H1 (cell line): ENCODE results near the gene VAT1L. TPM values are rescaled to one million over a fixed set of nuclear protein-coding genes. Genes with fewer than 3 reads are reported as not detected.

ENCODE experiments used
- CTCF ChIA-PET: fragments of 300-600 bp; sonication (Branson Sonifier 250); formaldehyde crosslinking; loops from one replicate; lab custom pipeline; 2021; ENCODE audit not compliant: partially characterized antibody; lab: Charles Lee
- POLR2A ChIA-PET: fragments of 300-600 bp; sonication (Branson Sonifier 250); formaldehyde crosslinking; loops from one replicate; lab custom pipeline; 2021; ENCODE audit warnings: inconsistent platforms; ENCODE audit not compliant: partially characterized antibody; lab: Charles Lee
- DNase-seq, 2 experiments: peaks; one replicate each; pipeline versions ENCODE4 v3.0.0 to v3.0.0-alpha.2; 2010 to 2022; ENCODE audit warnings: low spot score in 2 of 2, low read depth in 1 of 2, mixed read lengths in 1 of 2
- FAIRE-seq: peaks from 2 replicates; lab custom pipeline; 2011; peaks lifted over from hg19 to GRCh38; lab: Jason Lieb, UNC
- H2AFZ ChIP-seq: 2 replicates; pipeline ENCODE4 v1.8.1; 2012; ENCODE audit warnings: low read length, inconsistent platforms
- H2AK5ac ChIP-seq: 2 replicates; pipeline ENCODE4 v1.6.1; 2013; ENCODE audit warnings: low read depth, low read length
- H2BK120ac ChIP-seq: replicated peaks from 2 replicates; pipeline ENCODE3; 2013; ENCODE audit warnings: low read depth, low read length, inconsistent platforms
- H2BK12ac ChIP-seq: 2 replicates; pipeline ENCODE4 v1.6.1; 2013; ENCODE audit warnings: low read depth, low read length
- H2BK15ac ChIP-seq: 2 replicates; pipeline ENCODE4 v1.6.1; 2013; ENCODE audit warnings: low read length
- H2BK20ac ChIP-seq: 2 replicates; pipeline ENCODE4 v1.6.1; 2013; ENCODE audit warnings: low read length
- H2BK5ac ChIP-seq: 2 replicates; pipeline ENCODE4 v1.6.1; 2013; ENCODE audit warnings: low read depth, low read length
- H3K14ac ChIP-seq: 2 replicates; pipeline ENCODE4 v1.6.1; 2013; ENCODE audit warnings: inconsistent platforms; ENCODE audit not compliant: insufficient read length
- H3K18ac ChIP-seq: 2 replicates; pipeline ENCODE4 v1.6.1; 2013; ENCODE audit warnings: low read length; ENCODE audit errors: extremely low read depth
- H3K23ac ChIP-seq: 2 replicates; pipeline ENCODE4 v1.6.1; 2013; ENCODE audit warnings: inconsistent platforms; ENCODE audit not compliant: insufficient read length
- H3K23me2 ChIP-seq: 2 replicates; pipeline ENCODE4 v1.6.1; 2013; ENCODE audit warnings: low read depth, low read length
- H3K27ac ChIP-seq: 2 replicates; pipeline ENCODE4 v1.6.1; 2011; ENCODE audit warnings: low read depth, low read length, inconsistent platforms
- H3K27me3 ChIP-seq, 4 experiments: replicated peaks in 1 of 4; 1 replicate in 1 of 4; 2 replicates in 3 of 4; pipeline versions ENCODE4 v1.6.1 to v1.8.1; 2011 to 2013; ENCODE audit warnings: low read length in 3 of 4, mild to moderate bottlenecking in 3 of 4, inconsistent platforms in 2 of 4, mixed read lengths in 2 of 4, moderate library complexity in 1 of 4; ENCODE audit not compliant: control insufficient read depth in 3 of 4, insufficient read depth in 3 of 4; ENCODE audit errors: extremely low read depth in 1 of 4
- H3K36me3 ChIP-seq, 4 experiments: 2 replicates each; pipeline versions ENCODE4 v1.6.1 to v1.8.1; 2011 to 2013; ENCODE audit warnings: mild to moderate bottlenecking in 4 of 4, low read length in 3 of 4, moderate library complexity in 2 of 4, control low read depth in 1 of 4, inconsistent platforms in 1 of 4; ENCODE audit not compliant: insufficient read depth in 4 of 4, control insufficient read depth in 2 of 4
- H3K4ac ChIP-seq: replicated peaks from 2 replicates; pipeline ENCODE3; 2013; ENCODE audit warnings: low read length, low read depth, mixed read lengths, inconsistent platforms; ENCODE audit not compliant: insufficient read length
- H3K4me1 ChIP-seq, 4 experiments: replicated peaks in 1 of 4; 1 replicate in 1 of 4; 2 replicates in 3 of 4; pipeline versions ENCODE4 v1.6.1 to v1.8.1; 2011 to 2013; ENCODE audit warnings: low read length in 3 of 4, inconsistent platforms in 2 of 4, mixed read lengths in 1 of 4; ENCODE audit not compliant: insufficient read depth in 4 of 4, control insufficient read depth in 3 of 4
- H3K4me2 ChIP-seq, 2 experiments: 2 replicates each; pipeline versions ENCODE4 v1.6.1 to v1.8.1; 2011 to 2013; ENCODE audit warnings: low read depth in 2 of 2, low read length in 2 of 2, control low read depth in 1 of 2, inconsistent platforms in 1 of 2, mild to moderate bottlenecking in 1 of 2; ENCODE audit not compliant: insufficient read depth in 1 of 2
- H3K4me3 ChIP-seq, 4 experiments: fragments of 200-600, 300-600 bp in 1 of 4; sonication (generic), shearing (Covaris generic), sonication (Bioruptor Twin) in 1 of 4; 2 replicates each; pipeline versions ENCODE4 v1.5.1 to v1.8.1; 2011 to 2016; ENCODE audit warnings: low read length in 4 of 4, low read depth in 3 of 4, control low read depth in 2 of 4, inconsistent platforms in 2 of 4, mild to moderate bottlenecking in 2 of 4, mixed read lengths in 1 of 4, moderate library complexity in 1 of 4; ENCODE audit not compliant: insufficient read depth in 2 of 4; ENCODE audit errors: extremely low read depth in 1 of 4
- H3K56ac ChIP-seq: replicated peaks from 2 replicates; pipeline ENCODE3; 2013; ENCODE audit warnings: low read depth, mild to moderate bottlenecking, mixed read lengths, low read length, inconsistent platforms; ENCODE audit not compliant: insufficient read length
- H3K79me1 ChIP-seq: 2 replicates; pipeline ENCODE4 v1.6.1; 2013; ENCODE audit warnings: low read depth, low read length, control low read depth
- H3K79me2 ChIP-seq, 2 experiments: 2 replicates each; pipeline versions ENCODE4 v1.6.1 to v1.8.1; 2012 to 2013; ENCODE audit warnings: low read length in 2 of 2, mild to moderate bottlenecking in 2 of 2, inconsistent platforms in 1 of 2; ENCODE audit not compliant: insufficient read depth in 2 of 2, control insufficient read depth in 1 of 2
- H3K9ac ChIP-seq, 4 experiments: replicated peaks in 1 of 4; 1 replicate in 1 of 4; 2 replicates in 3 of 4; pipeline versions ENCODE4 v1.6.1 to v1.8.1; 2011 to 2013; ENCODE audit warnings: low read depth in 3 of 4, low read length in 3 of 4, control low read depth in 2 of 4, mild to moderate bottlenecking in 2 of 4, moderate library complexity in 2 of 4, inconsistent platforms in 1 of 4; ENCODE audit errors: extremely low read depth in 1 of 4
- H3K9me3 ChIP-seq, 2 experiments: 2 replicates each; pipeline versions ENCODE4 v1.6.1 to v1.8.1; 2012 to 2013; ENCODE audit warnings: mild to moderate bottlenecking in 2 of 2, moderate library complexity in 2 of 2, control low read depth in 1 of 2, inconsistent platforms in 1 of 2, low read depth in 1 of 2, low read length in 1 of 2, mixed read lengths in 1 of 2; ENCODE audit not compliant: insufficient read depth in 2 of 2
- H4K20me1 ChIP-seq, 2 experiments: replicated peaks in 1 of 2; 2 replicates each; pipeline versions ENCODE3 to v1.8.1; 2011 to 2013; ENCODE audit warnings: inconsistent platforms in 2 of 2, low read length in 2 of 2, mild to moderate bottlenecking in 1 of 2; ENCODE audit not compliant: insufficient read depth in 2 of 2, control insufficient read depth in 1 of 2
- H4K5ac ChIP-seq: 2 replicates; pipeline ENCODE4 v1.6.1; 2013; ENCODE audit warnings: low read length, low read depth, mixed read lengths, inconsistent platforms; ENCODE audit not compliant: insufficient read length
- H4K8ac ChIP-seq: 2 replicates; pipeline ENCODE4 v1.8.0; 2013; ENCODE audit warnings: mild to moderate bottlenecking, moderate library complexity, low read length, inconsistent platforms; ENCODE audit not compliant: insufficient read depth; ENCODE audit errors: extremely low read depth
- H4K91ac ChIP-seq: replicated peaks from 2 replicates; pipeline ENCODE3; 2013; ENCODE audit warnings: low read length, mixed read lengths, inconsistent platforms; ENCODE audit not compliant: insufficient read length
- CBX8 ChIP-seq: fragments of 300-800, 300-1000 bp; sonication (generic); IDR thresholded peaks from 2 replicates; pipeline ENCODE4 v1.7.1; 2016; ENCODE audit warnings: low read depth, low read length, borderline replicate concordance
- SIX5 ChIP-seq: IDR thresholded peaks from 2 replicates; pipeline ENCODE4 v1.6.1; 2011; ENCODE audit warnings: mild to moderate bottlenecking, low read depth, low read length
- SP1 ChIP-seq: IDR thresholded peaks from 2 replicates; pipeline ENCODE4 v1.6.1; 2011; ENCODE audit warnings: low read depth, low read length
- WGBS, 2 experiments: shearing (Covaris generic) in 1 of 2; methylation state at CpG; one replicate each; pipeline versions ENCODE4 v1.1.6 to v1.1.7; 2013 to 2015; ENCODE audit warnings: low lambda C conversion rate in 2 of 2, mixed read lengths in 2 of 2, inconsistent platforms in 1 of 2, low coverage in 1 of 2, missing lambda C conversion rate in 1 of 2; ENCODE audit not compliant: insufficient replicate concordance in 2 of 2, insufficient coverage in 1 of 2, insufficient read length in 1 of 2; ENCODE audit errors: extremely low coverage in 1 of 2, missing lambda C conversion rate in 1 of 2; 5-methylcytosine and 5-hydroxymethylcytosine counted together
- polyA plus RNA-seq, 7 experiments: library from polyadenylated mRNA; depleted of rRNA in 3 of 7; stranded (reverse) in 5 of 7; unstranded in 2 of 7; fragments of >200 nt in 5 of 7; fragments of 200-250 nt in 2 of 7; gene quantifications; 1 replicate in 5 of 7; 2 replicates in 1 of 7; 4 replicates in 1 of 7; pipeline versions ENCODE4 v1.2.1 to v1.2.3, GENCODE V29; 2011 to 2013; ENCODE audit warnings: missing spikeins in 2 of 7, mixed read lengths in 2 of 7
- total RNA-seq: library from RNA; stranded (reverse); fragmentation: NEBNext Ultra II Directional; extraction: Animal tissue kit (Norgen Biotek cat#: 25700); gene quantifications from 2 replicates; pipeline ENCODE4 v1.2.1, GENCODE V29; 2021
- TF ChIP-seq, protein P1 (sequence below), 3 experiments: IDR thresholded peaks; 1 replicate in 2 of 3; 2 replicates in 1 of 3; pipeline versions ENCODE4 v1.5.1 to v1.6.1; 2011; ENCODE audit warnings: low read length in 3 of 3, mild to moderate bottlenecking in 3 of 3, inconsistent platforms in 2 of 3, low read depth in 1 of 3, moderate library complexity in 1 of 3; ENCODE audit not compliant: insufficient read depth in 1 of 3; ENCODE audit errors: control extremely low read depth in 1 of 3
- TF ChIP-seq, protein P2 (sequence below): IDR thresholded peaks from 2 replicates; pipeline ENCODE4 v1.6.1; 2012; ENCODE audit warnings: inconsistent platforms
- TF ChIP-seq, protein P3 (sequence below): IDR thresholded peaks from 2 replicates; pipeline ENCODE4 v1.6.1; 2011; ENCODE audit warnings: low read depth, mild to moderate bottlenecking, low read length; ENCODE audit not compliant: insufficient read depth

VAT1L gene
- total and polyA plus RNA-seq, 2 of the 8 experiments (the other 6 are each of a cell fraction or from before 2014, with no cell fraction given), result 46.3 to 48.2 TPM

- H2AFZ ChIP-seq, result no peak overlapping the region
- no peak overlapping the region for H3K18ac ChIP-seq
- no peaks in the 10 kb centered on the region for H3K79me1 ChIP-seq
- no peaks in the 10 kb centered on the region for H4K20me1 ChIP-seq
- no peak overlapping the region for H3K4me2 ChIP-seq
- H2BK12ac ChIP-seq, result no peak overlapping the region; the same call in 1 of the 2 replicates
- no peak overlapping the region for H4K8ac ChIP-seq
- H3K9ac ChIP-seq, result no peak overlapping the region
- TF ChIP-seq SIX5, result no peak
- no peak for TF ChIP-seq CBX8
- TF ChIP-seq, protein P1, sequence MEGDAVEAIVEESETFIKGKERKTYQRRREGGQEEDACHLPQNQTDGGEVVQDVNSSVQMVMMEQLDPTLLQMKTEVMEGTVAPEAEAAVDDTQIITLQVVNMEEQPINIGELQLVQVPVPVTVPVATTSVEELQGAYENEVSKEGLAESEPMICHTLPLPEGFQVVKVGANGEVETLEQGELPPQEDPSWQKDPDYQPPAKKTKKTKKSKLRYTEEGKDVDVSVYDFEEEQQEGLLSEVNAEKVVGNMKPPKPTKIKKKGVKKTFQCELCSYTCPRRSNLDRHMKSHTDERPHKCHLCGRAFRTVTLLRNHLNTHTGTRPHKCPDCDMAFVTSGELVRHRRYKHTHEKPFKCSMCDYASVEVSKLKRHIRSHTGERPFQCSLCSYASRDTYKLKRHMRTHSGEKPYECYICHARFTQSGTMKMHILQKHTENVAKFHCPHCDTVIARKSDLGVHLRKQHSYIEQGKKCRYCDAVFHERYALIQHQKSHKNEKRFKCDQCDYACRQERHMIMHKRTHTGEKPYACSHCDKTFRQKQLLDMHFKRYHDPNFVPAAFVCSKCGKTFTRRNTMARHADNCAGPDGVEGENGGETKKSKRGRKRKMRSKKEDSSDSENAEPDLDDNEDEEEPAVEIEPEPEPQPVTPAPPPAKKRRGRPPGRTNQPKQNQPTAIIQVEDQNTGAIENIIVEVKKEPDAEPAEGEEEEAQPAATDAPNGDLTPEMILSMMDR (IDR thresholded peaks at IDR 0.05; ENCODE audit: control extremely low read depth in 1 of 3, insufficient read depth in 1 of 3, low read depth in 1 of 3, low read length in 3 of 3), result no peak
- TF ChIP-seq, protein P2, sequence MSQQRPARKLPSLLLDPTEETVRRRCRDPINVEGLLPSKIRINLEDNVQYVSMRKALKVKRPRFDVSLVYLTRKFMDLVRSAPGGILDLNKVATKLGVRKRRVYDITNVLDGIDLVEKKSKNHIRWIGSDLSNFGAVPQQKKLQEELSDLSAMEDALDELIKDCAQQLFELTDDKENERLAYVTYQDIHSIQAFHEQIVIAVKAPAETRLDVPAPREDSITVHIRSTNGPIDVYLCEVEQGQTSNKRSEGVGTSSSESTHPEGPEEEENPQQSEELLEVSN, result no peak
- TF ChIP-seq, protein P3, sequence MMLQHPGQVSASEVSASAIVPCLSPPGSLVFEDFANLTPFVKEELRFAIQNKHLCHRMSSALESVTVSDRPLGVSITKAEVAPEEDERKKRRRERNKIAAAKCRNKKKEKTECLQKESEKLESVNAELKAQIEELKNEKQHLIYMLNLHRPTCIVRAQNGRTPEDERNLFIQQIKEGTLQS, result no peak
- no peak for TF ChIP-seq SP1
- TF ChIP-seq, all 59 proteins: peak for 0
- no peak overlapping the region; the same call in 1 of the 2 replicates for H2BK15ac ChIP-seq
- H2AK5ac ChIP-seq, result no peak overlapping the region
- CTCF ChIA-PET, result interaction anchor here (0.6 to 9.1 kb wide), 26 partner anchors 11 to 757 kb away, joined by 3 to 218 read pairs (median 6); partner anchors contain the start of gene WWOX
- no peak overlapping the region; the same call in 1 of the 2 replicates for H2BK5ac ChIP-seq
- POLR2A ChIA-PET, result no interaction called here
- H3K14ac ChIP-seq, result no peak overlapping the region
- no peak for DNase-seq
- H3K27me3 ChIP-seq, result no peaks in the 10 kb centered on the region; a peak in 1 of 7 replicates
- H3K4me3 ChIP-seq, result no peak overlapping the region
- peak overlapping the region; percentile 40; the same call in 1 of the 2 replicates for H2BK20ac ChIP-seq
- FAIRE-seq, result no peak
- no peaks in the 10 kb centered on the region for H3K23me2 ChIP-seq
- H4K91ac ChIP-seq, result no peak overlapping the region
- no peaks in the 10 kb centered on the region for H3K9me3 ChIP-seq
- H2BK120ac ChIP-seq, result peak overlapping the region; percentile 31
- H3K79me2 ChIP-seq, result no peaks in the 10 kb centered on the region
- no peak overlapping the region for H4K5ac ChIP-seq
- no peak overlapping the region for H3K56ac ChIP-seq
- no peaks in the 10 kb centered on the region for H3K36me3 ChIP-seq
- peak overlapping the region; percentile 74 for H3K4ac ChIP-seq
- 94% methylated on average over 4 of the region's 4 CpGs; no CpG with 5 or more reads in 1 of the 2 experiments for WGBS, 2 experiments
- H3K27ac ChIP-seq, result no peak overlapping the region
- no peak overlapping the region for H3K23ac ChIP-seq
- no peaks in the 10 kb centered on the region; a peak in 1 of 7 replicates for H3K4me1 ChIP-seq
Observed at GRCh38 chr16:78004517-78004916, 216.2 kb downstream of the VAT1L start.
